ENCODE measurements around the gene TRMT61A.

DNA sequence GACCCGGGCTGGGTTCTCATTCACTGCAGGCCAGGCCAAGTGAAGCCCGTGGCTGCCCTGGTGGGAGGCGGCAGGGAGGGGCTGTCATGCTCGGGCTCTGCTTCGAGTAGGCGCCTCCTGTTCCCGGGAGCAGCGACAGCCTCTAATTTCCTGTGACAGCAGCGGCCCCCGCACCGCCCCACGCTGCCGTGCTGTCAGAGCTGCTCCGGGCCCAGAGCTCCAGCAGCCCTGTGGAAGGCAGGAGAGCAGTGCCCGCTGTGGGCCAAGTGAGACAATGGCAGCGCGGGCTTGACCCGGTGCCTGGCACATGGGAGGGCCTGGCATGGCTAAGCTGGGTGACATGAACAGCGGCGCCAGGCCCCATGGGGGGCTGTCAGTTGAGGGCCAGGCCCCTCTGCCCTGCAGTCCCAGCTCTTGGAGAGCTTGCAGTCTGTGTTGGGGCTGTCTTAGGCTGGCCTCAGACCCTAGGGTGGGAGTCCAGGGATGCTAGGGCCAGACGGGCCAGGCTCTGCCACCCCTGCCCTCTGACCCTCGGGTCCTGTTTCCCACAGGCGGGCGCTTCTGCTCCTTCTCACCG is 5.1 kb downstream of the TRMT61A start:
- TF ChIP-seq POLR2AphosphoS5 (IDR thresholded peaks at IDR 0.05; ENCODE audit: low read depth, low read length) (no peak), EZH2phosphoT487 (IDR thresholded peaks at IDR 0.05; ENCODE audit: borderline replicate concordance, low read depth) (no peak), CHD2 (IDR thresholded peaks at IDR 0.05; ENCODE audit: low read length, partially characterized antibody) (no peak), SIN3A (IDR thresholded peaks at IDR 0.05; ENCODE audit: borderline replicate concordance, low read depth, low read length) (no peak), YY1 (IDR thresholded peaks at IDR 0.05; ENCODE audit: low read depth) (no peak), NFIC (IDR thresholded peaks at IDR 0.05; ENCODE audit: borderline replicate concordance) (no peak), MEF2A (IDR thresholded peaks at IDR 0.05; ENCODE audit: borderline replicate concordance, low read depth) (no peak), TAF1 (IDR thresholded peaks at IDR 0.05; ENCODE audit: borderline replicate concordance, low read depth, low read length) (no peak)
- TF ChIP-seq, protein P1, sequence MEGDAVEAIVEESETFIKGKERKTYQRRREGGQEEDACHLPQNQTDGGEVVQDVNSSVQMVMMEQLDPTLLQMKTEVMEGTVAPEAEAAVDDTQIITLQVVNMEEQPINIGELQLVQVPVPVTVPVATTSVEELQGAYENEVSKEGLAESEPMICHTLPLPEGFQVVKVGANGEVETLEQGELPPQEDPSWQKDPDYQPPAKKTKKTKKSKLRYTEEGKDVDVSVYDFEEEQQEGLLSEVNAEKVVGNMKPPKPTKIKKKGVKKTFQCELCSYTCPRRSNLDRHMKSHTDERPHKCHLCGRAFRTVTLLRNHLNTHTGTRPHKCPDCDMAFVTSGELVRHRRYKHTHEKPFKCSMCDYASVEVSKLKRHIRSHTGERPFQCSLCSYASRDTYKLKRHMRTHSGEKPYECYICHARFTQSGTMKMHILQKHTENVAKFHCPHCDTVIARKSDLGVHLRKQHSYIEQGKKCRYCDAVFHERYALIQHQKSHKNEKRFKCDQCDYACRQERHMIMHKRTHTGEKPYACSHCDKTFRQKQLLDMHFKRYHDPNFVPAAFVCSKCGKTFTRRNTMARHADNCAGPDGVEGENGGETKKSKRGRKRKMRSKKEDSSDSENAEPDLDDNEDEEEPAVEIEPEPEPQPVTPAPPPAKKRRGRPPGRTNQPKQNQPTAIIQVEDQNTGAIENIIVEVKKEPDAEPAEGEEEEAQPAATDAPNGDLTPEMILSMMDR (IDR thresholded peaks at IDR 0.05), result no peak
- TF ChIP-seq, protein P2, sequence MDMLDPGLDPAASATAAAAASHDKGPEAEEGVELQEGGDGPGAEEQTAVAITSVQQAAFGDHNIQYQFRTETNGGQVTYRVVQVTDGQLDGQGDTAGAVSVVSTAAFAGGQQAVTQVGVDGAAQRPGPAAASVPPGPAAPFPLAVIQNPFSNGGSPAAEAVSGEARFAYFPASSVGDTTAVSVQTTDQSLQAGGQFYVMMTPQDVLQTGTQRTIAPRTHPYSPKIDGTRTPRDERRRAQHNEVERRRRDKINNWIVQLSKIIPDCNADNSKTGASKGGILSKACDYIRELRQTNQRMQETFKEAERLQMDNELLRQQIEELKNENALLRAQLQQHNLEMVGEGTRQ (IDR thresholded peaks at IDR 0.05; ENCODE audit: borderline replicate concordance, low read depth, low read length), result no peak

All from SK-N-SH (cell line).